Hepatocyte (in vitro differentiated cells): ENCODE data around the gene TUBD1. TPM values are rescaled to one million over a fixed set of nuclear protein-coding genes. Genes with fewer than 3 reads are reported as not detected.
"Not testable (repeated sequence)": the region's sequence is repeated elsewhere in the genome, so short reads cannot be mapped to it uniquely, and the experiment has no call there.

ENCODE experiments used
- DNase-seq: peaks from one replicate; pipeline ENCODE4 v3.0.0-alpha.2; 2016; ENCODE audit warnings: low spot score
- H2AFZ ChIP-seq: fragments of 200-600 bp; sonication (generic); 2 replicates; pipeline ENCODE4 v1.6.0; 2016; ENCODE audit warnings: antibody characterized with exemption, mild to moderate bottlenecking
- H3K27ac ChIP-seq: fragments of 200-600 bp; sonication (generic); 2 replicates; pipeline ENCODE4 v1.5.1; 2016; ENCODE audit warnings: mild to moderate bottlenecking
- H3K27me3 ChIP-seq: fragments of 200-600 bp; sonication (generic); 2 replicates; pipeline ENCODE4 v1.6.1; 2016
- H3K36me3 ChIP-seq: fragments of 200-600 bp; sonication (generic); replicated peaks from 2 replicates; pipeline ENCODE4 v1.5.1; 2016; ENCODE audit warnings: low read depth; ENCODE audit not compliant: insufficient read depth
- H3K4me1 ChIP-seq: fragments of 200-600 bp; sonication (generic); 2 replicates; pipeline ENCODE4 v1.5.1; 2016; ENCODE audit warnings: mild to moderate bottlenecking, moderate library complexity; ENCODE audit not compliant: insufficient read depth
- H3K4me2 ChIP-seq: fragments of 200-600 bp; sonication (generic); 2 replicates; pipeline ENCODE4 v1.6.0; 2016
- H3K4me3 ChIP-seq: fragments of 200-600 bp; sonication (generic); 2 replicates; pipeline ENCODE4 v1.5.1; 2016; ENCODE audit warnings: mild to moderate bottlenecking
- H3K79me2 ChIP-seq: fragments of 200-600 bp; sonication (generic); 2 replicates; pipeline ENCODE4 v1.6.0; 2017; ENCODE audit warnings: mild to moderate bottlenecking
- H3K9me2 ChIP-seq: fragments of 200-600 bp; sonication (generic); replicated peaks from 2 replicates; pipeline ENCODE4 v1.6.0; 2017; ENCODE audit warnings: mild to moderate bottlenecking; ENCODE audit not compliant: insufficient read depth
- H3K9me3 ChIP-seq: fragments of 200-600 bp; sonication (generic); 2 replicates; pipeline ENCODE4 v1.5.1; 2016; ENCODE audit warnings: low read depth, mild to moderate bottlenecking
- H4K20me1 ChIP-seq: fragments of 200-600 bp; sonication (generic); 2 replicates; pipeline ENCODE4 v1.6.0; 2016; ENCODE audit warnings: mild to moderate bottlenecking; ENCODE audit not compliant: insufficient read depth, poor library complexity, severe bottlenecking
- EZH2 ChIP-seq: fragments of 200-600 bp; sonication (generic); IDR thresholded peaks from 2 replicates; pipeline ENCODE4 v1.6.1; 2016; ENCODE audit warnings: antibody characterized with exemption, mild to moderate bottlenecking, borderline replicate concordance
- EZH2phosphoT487 ChIP-seq: fragments of 200-600 bp; sonication (generic); IDR thresholded peaks from one replicate; pipeline ENCODE4 v1.6.1; 2018; ENCODE audit warnings: antibody characterized with exemption, mild to moderate bottlenecking, low read depth, moderate library complexity; ENCODE audit not compliant: unreplicated experiment, severe bottlenecking
- WGBS: methylation state at CpG from one replicate; pipeline ENCODE4 v1.1.6; 2016; ENCODE audit warnings: low lambda C conversion rate; ENCODE audit errors: missing lambda C conversion rate; 5-methylcytosine and 5-hydroxymethylcytosine counted together
- polyA plus RNA-seq: library from polyadenylated mRNA; unstranded; fragments of >200 nt; fragmentation: Nextera tagmentation; extraction: Ambion mirVana; gene quantifications from 2 replicates; pipeline ENCODE4 v1.2.1, GENCODE V29; 2016
- total RNA-seq: library from RNA; depleted of rRNA; stranded (reverse); fragments of >200 nt; gene quantifications from 2 replicates; pipeline ENCODE4 v1.2.3, GENCODE V29; 2014
- TF ChIP-seq, protein P1 (sequence below): fragments of 200-600 bp; sonication (generic); IDR thresholded peaks from 2 replicates; pipeline ENCODE4 v1.5.1; 2016; ENCODE audit warnings: antibody characterized with exemption, mild to moderate bottlenecking; ENCODE audit not compliant: poor library complexity

Gene TUBD1
- total and polyA plus RNA-seq, 2 experiments from 2014 or later = 11.8 to 12.0 TPM

GRCh38 chr17:59830846-59831486, 61.8 kb downstream of the TUBD1 start:
- H3K27ac ChIP-seq = peak overlapping the region; percentile 94
- no peak for DNase-seq
- no peaks in the 10 kb centered on the region for H3K36me3 ChIP-seq
- H3K79me2 ChIP-seq = peaks cover 14% of the 10 kb centered on the region
- 88% methylated on average over 1 of the region's 1 CpG for WGBS
- TF ChIP-seq, protein P1, sequence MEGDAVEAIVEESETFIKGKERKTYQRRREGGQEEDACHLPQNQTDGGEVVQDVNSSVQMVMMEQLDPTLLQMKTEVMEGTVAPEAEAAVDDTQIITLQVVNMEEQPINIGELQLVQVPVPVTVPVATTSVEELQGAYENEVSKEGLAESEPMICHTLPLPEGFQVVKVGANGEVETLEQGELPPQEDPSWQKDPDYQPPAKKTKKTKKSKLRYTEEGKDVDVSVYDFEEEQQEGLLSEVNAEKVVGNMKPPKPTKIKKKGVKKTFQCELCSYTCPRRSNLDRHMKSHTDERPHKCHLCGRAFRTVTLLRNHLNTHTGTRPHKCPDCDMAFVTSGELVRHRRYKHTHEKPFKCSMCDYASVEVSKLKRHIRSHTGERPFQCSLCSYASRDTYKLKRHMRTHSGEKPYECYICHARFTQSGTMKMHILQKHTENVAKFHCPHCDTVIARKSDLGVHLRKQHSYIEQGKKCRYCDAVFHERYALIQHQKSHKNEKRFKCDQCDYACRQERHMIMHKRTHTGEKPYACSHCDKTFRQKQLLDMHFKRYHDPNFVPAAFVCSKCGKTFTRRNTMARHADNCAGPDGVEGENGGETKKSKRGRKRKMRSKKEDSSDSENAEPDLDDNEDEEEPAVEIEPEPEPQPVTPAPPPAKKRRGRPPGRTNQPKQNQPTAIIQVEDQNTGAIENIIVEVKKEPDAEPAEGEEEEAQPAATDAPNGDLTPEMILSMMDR = no peak
- TF ChIP-seq EZH2 = no peak
- H3K9me3 ChIP-seq = no peaks in the 10 kb centered on the region
- H4K20me1 ChIP-seq = no peaks in the 10 kb centered on the region
- H3K4me2 ChIP-seq = no peak overlapping the region
- no peaks in the 10 kb centered on the region for H3K27me3 ChIP-seq
- no peak overlapping the region for H3K4me3 ChIP-seq
- no peaks in the 10 kb centered on the region for H3K9me2 ChIP-seq
- H3K4me1 ChIP-seq = peaks cover 33% of the 10 kb centered on the region
- no peak overlapping the region for H2AFZ ChIP-seq

DNA sequence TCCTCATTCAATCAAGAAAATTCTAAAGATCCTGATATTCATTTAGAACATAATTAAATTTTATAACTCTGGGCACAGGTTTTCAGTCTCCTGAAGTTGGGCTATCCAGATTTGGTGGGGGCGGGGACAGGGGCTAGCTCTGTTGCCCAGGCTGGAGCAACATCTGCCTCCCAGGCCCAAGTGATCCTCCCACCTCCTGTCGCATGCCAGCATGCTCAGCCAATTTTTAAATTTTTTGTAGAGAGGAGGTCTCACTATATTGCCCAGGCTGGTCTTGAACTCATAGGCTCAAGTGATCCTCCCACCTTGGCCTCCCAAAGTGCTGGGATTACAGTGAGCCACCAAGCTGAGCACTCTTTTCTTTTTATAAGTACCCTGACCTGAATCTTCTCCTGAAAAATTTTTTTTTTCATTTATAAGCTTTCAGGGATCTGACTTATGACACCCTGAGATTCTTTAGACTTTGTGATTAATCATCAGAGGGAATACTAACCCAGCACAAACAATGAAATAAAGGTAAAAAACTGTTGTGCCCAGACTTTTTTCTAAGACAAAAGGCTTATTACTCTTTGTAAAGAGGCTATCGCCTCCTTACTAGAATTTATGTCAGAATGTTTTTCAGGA, 62.6 kb downstream of the TUBD1 start:
- no peak for DNase-seq
- H3K4me3 ChIP-seq = no peak overlapping the region

GRCh38 chr17:59829217-59830006, 63.3 kb downstream of the TUBD1 start:
- TF ChIP-seq EZH2phosphoT487 (no peak), EZH2 (no peak)
- TF ChIP-seq, protein P1 = no peak

More for the DNA sequence above, 62.6 kb downstream of the TUBD1 start:
- Histone ChIP-seq H3K79me2 (peaks cover 14% of the 10 kb centered on the region), H3K9me2 (no peaks in the 10 kb centered on the region), H3K4me1 (peaks cover 31% of the 10 kb centered on the region), H3K4me2 (peak overlapping the region; percentile 65), H3K36me3 (no peaks in the 10 kb centered on the region), H3K9me3 (no peaks in the 10 kb centered on the region), H3K27ac (peak overlapping the region; percentile 94), H3K27me3 (no peaks in the 10 kb centered on the region), H2AFZ (no peak overlapping the region), H4K20me1 (no peaks in the 10 kb centered on the region)
- no peak for TF ChIP-seq EZH2phosphoT487
- 94% methylated on average over 3 of the region's 3 CpGs for WGBS

DNA sequence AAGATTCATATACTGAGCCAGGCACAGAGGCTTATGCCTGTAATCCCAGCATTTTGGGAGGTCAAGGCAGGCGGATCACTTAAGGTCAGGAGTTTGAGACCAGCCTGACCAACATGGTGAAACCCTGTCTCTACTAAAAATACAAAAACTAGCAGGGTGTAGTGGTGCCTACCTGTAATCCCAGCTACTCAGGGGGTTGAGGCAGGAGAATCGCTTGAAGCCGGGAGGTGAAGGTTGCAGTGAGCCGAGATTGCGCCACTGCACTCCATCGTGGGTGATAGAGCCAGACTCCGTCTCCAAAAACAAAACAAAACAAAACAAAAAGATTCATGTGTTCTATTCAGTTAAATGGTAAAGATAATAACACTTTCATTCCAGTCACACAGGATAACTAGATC, 63.9 kb downstream of the TUBD1 start:
- not testable (repeated sequence) for H3K9me2 ChIP-seq, H3K36me3 ChIP-seq, H4K20me1 ChIP-seq, H3K4me3 ChIP-seq, H3K9me3 ChIP-seq, H3K27me3 ChIP-seq, DNase-seq, H2AFZ ChIP-seq
- Histone ChIP-seq H3K27ac (peak overlapping the region; percentile 90), H3K4me2 (peak overlapping the region; percentile 64), H3K79me2 (peaks cover 14% of the 10 kb centered on the region), H3K4me1 (peaks cover 31% of the 10 kb centered on the region)
- 53% methylated on average over 7 of the region's 7 CpGs for WGBS

More at GRCh38 chr17:59829217-59830006, 63.3 kb downstream of the TUBD1 start:
- H3K4me3 ChIP-seq = no peak overlapping the region
- H4K20me1 ChIP-seq = no peaks in the 10 kb centered on the region
- DNase-seq = peak; percentile 87
- no peak overlapping the region for H2AFZ ChIP-seq
- peaks cover 31% of the 10 kb centered on the region for H3K4me1 ChIP-seq
- no peaks in the 10 kb centered on the region for H3K27me3 ChIP-seq
- H3K4me2 ChIP-seq = peak overlapping the region; percentile 65
- 15% methylated on average over 4 of the region's 4 CpGs for WGBS
- H3K79me2 ChIP-seq = peaks cover 14% of the 10 kb centered on the region
- peak overlapping the region; percentile 94 for H3K27ac ChIP-seq
- no peaks in the 10 kb centered on the region for H3K9me2 ChIP-seq
- no peaks in the 10 kb centered on the region for H3K9me3 ChIP-seq
- no peaks in the 10 kb centered on the region for H3K36me3 ChIP-seq
